ENCODE results near the gene NPIPA1.
"Not testable (repeated sequence)": the region's sequence is repeated elsewhere in the genome, so short reads cannot be mapped to it uniquely, and the experiment has no call there.

DNA sequence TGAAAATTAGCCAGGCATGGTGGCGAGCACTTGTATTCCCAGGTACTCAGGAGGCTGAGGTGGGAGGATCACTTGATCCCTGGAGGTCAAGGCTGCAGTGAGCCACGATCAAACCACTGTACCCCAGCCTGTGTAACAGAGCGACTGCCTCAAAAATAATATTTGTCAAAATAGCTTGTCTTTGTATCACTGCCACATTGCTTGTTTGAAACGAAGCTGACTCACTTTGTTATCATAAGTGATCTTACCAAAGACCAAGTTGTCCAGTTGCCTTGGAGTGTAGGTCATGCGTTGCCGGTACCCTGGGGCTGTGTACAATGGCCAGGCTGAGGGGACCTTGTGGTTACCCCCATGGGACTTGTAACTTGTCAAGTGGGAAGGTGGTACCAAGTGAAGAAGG lies 59.5 kb downstream of the NPIPA1 start:
- TF ChIP-seq, protein P1, sequence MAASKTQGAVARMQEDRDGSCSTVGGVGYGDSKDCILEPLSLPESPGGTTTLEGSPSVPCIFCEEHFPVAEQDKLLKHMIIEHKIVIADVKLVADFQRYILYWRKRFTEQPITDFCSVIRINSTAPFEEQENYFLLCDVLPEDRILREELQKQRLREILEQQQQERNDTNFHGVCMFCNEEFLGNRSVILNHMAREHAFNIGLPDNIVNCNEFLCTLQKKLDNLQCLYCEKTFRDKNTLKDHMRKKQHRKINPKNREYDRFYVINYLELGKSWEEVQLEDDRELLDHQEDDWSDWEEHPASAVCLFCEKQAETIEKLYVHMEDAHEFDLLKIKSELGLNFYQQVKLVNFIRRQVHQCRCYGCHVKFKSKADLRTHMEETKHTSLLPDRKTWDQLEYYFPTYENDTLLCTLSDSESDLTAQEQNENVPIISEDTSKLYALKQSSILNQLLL (CRISPR knock-in tag; IDR thresholded peaks at IDR 0.05; ENCODE audit: borderline replicate concordance) = not testable (repeated sequence)
- TF ChIP-seq ARID1B (IDR thresholded peaks at IDR 0.05) = not testable (repeated sequence)
